ENCODE results near the gene OR10T2. TPM values are rescaled to one million over a fixed set of nuclear protein-coding genes. Genes with fewer than 3 reads are reported as not detected.
"Not testable (repeated sequence)": the region's sequence is repeated elsewhere in the genome, so short reads cannot be mapped to it uniquely, and the experiment has no call there.

OR10T2 gene
- total RNA-seq, 1 donor from 2014 or later: not detected

DNA sequence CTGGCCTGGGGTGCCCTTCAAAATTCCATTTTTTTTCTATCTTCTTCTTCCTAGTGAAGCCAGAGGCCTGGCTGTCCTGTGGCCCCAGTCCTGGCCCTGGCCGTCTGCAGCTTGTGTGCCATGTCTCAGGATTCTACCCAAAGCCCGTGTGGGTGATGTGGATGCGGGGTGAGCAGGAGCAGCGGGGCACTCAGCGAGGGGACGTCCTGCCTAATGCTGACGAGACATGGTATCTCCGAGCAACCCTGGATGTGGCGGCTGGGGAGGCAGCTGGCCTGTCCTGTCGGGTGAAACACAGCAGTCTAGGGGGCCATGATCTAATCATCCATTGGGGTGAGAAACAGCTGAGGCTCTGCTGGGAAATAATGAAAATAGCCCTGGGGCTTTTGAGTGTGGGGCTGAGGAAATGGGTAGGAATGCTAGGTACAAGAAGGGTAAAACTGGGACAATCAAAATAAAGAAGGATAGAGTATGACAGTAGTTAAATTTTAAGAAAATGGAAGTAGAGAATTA is 43.4 kb downstream of the OR10T2 start:
- Mint-ChIP-seq H3K4me3 (no peak overlapping the region), H3K27ac (no peak overlapping the region), H3K9me3 (no peaks in the 10 kb centered on the region), H3K4me1 (no peaks in the 10 kb centered on the region), H3K36me3 (no peaks in the 10 kb centered on the region), H3K27me3 (ENCODE audit: insufficient read depth, low read depth) (no peaks in the 10 kb centered on the region)
- H3K27me3 ChIP-seq: no peaks in the 10 kb centered on the region
- no peak for DNase-seq (ENCODE audit: low spot score)
- H3F3A ChIP-seq (ENCODE audit: low read depth): no peaks in the 10 kb centered on the region
- H3K27ac ChIP-seq: no peak overlapping the region
- no peaks in the 10 kb centered on the region for H3K9me3 ChIP-seq (ENCODE audit: low read depth)
- no peaks in the 10 kb centered on the region for H3K4me1 ChIP-seq
- no peak overlapping the region for H3K9ac ChIP-seq
- TF ChIP-seq, protein P1, sequence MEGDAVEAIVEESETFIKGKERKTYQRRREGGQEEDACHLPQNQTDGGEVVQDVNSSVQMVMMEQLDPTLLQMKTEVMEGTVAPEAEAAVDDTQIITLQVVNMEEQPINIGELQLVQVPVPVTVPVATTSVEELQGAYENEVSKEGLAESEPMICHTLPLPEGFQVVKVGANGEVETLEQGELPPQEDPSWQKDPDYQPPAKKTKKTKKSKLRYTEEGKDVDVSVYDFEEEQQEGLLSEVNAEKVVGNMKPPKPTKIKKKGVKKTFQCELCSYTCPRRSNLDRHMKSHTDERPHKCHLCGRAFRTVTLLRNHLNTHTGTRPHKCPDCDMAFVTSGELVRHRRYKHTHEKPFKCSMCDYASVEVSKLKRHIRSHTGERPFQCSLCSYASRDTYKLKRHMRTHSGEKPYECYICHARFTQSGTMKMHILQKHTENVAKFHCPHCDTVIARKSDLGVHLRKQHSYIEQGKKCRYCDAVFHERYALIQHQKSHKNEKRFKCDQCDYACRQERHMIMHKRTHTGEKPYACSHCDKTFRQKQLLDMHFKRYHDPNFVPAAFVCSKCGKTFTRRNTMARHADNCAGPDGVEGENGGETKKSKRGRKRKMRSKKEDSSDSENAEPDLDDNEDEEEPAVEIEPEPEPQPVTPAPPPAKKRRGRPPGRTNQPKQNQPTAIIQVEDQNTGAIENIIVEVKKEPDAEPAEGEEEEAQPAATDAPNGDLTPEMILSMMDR (IDR thresholded peaks at IDR 0.05): no peak
- TF ChIP-seq EZH2phosphoT487 (IDR thresholded peaks at IDR 0.05): no peak
- no peak for TF ChIP-seq EZH2 (IDR thresholded peaks at IDR 0.05)
- no peak overlapping the region for H3K4me3 ChIP-seq
- no peak overlapping the region for H2AFZ ChIP-seq (replicated peaks)
- no peaks in the 10 kb centered on the region for H4K20me1 ChIP-seq (ENCODE audit: low read depth)
- H3K79me2 ChIP-seq (ENCODE audit: low read depth): no peaks in the 10 kb centered on the region
- no peaks in the 10 kb centered on the region for H3K36me3 ChIP-seq
- no peak overlapping the region for H3K4me2 ChIP-seq

DNA sequence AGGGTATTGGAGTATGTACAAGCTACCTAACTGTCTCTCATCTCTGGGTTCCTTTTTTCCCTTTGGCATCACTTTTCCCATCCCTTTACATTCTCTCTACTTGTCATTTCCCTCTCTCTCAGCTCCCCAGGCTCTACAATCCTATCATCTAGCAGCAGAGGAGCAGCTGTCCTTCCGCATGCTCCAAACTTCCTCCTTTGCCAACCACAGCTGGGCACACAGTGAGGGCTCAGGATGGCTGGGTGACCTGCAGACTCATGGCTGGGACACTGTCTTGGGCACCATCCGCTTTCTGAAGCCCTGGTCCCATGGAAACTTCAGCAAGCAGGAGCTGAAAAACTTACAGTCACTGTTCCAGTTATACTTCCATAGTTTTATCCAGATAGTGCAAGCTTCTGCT is 45.0 kb downstream of the OR10T2 start:
- Mint-ChIP-seq H3K4me1 (no peaks in the 10 kb centered on the region), H3K36me3 (no peaks in the 10 kb centered on the region), H3K27ac (no peak overlapping the region), H3K4me3 (no peak overlapping the region), H3K27me3 (ENCODE audit: insufficient read depth, low read depth) (no peaks in the 10 kb centered on the region), H3K9me3 (no peaks in the 10 kb centered on the region)
- TF ChIP-seq, protein P1 (IDR thresholded peaks at IDR 0.05): no peak
- TF ChIP-seq EZH2 (IDR thresholded peaks at IDR 0.05): no peak
- no peak for TF ChIP-seq EZH2phosphoT487 (IDR thresholded peaks at IDR 0.05)
- Histone ChIP-seq H3K4me3 (no peak overlapping the region), H3K9me3 (ENCODE audit: low read depth) (no peaks in the 10 kb centered on the region), H3K27ac (no peak overlapping the region), H3K4me2 (no peak overlapping the region), H3K9ac (no peak overlapping the region), H3K36me3 (no peaks in the 10 kb centered on the region), H3K79me2 (ENCODE audit: low read depth) (no peaks in the 10 kb centered on the region), H4K20me1 (ENCODE audit: low read depth) (no peaks in the 10 kb centered on the region), H2AFZ (replicated peaks) (no peak overlapping the region), H3K27me3 (no peaks in the 10 kb centered on the region), H3F3A (ENCODE audit: low read depth) (no peaks in the 10 kb centered on the region), H3K4me1 (no peaks in the 10 kb centered on the region)
- no peak for DNase-seq (ENCODE audit: low spot score)

DNA sequence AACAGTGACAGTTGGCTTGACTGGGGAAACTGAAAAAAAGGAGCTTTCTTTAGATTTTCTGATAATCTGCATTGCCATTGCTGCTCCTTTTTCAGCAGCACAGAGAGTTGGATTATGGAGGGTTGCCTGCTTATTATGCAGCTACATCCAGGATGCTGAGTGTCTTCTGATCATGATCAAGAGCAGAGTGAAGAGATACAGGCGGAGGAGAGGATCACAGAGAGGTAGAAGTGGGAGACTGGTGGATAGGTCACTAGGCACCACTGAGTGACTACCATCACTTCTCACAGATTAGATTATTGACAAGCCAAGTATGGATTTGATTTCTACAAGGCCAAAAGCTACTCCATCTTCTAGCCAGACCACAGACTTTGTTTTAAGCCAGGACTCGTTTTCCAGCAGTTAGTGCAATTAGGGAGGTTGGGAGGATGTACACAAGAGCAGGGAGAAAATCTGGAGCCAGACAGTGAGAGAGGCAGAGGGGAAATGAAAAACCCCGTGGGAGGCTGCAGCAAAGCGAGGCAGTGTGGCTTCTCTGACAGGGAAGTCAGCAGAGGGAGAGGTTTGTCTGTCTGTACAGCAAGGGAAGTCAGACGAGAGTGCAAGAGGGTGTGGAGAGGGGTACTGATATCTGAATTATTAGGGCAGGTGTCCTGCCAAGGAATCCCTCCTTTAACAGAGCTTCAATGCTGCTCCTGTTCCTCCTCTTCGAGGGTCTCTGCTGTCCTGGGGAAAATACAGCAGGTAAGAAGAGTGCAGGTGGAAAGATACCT is 45.8 kb downstream of the OR10T2 start, which contains the start of gene CD1E:
CD1E (plus strand) TSS at position 592 of the 773 bp plus-strand sequence; CDS start at position 687, 95 bp downstream.
- H4K20me1 ChIP-seq (ENCODE audit: low read depth): no peaks in the 10 kb centered on the region
- DNase-seq (ENCODE audit: low spot score): no peak
- Mint-ChIP-seq H3K4me3 (no peak within 1 kb of the TSS), H3K9me3 (no peaks in the 10 kb centered on the region), H3K36me3 (no peaks in the 10 kb centered on the region), H3K27ac (no peak within 1 kb of the TSS), H3K27me3 (ENCODE audit: insufficient read depth, low read depth) (no peaks in the 10 kb centered on the region), H3K4me1 (no peaks in the 10 kb centered on the region)
- no peak within 1 kb of the TSS for H3K4me3 ChIP-seq
- no peaks in the 10 kb centered on the region for H3K9me3 ChIP-seq (ENCODE audit: low read depth)
- no peaks in the 10 kb centered on the region for H3K79me2 ChIP-seq (ENCODE audit: low read depth)
- no peak within 1 kb of the TSS for H2AFZ ChIP-seq (replicated peaks)
- no peaks in the 10 kb centered on the region for H3K27me3 ChIP-seq
- H3F3A ChIP-seq (ENCODE audit: low read depth): no peaks in the 10 kb centered on the region
- H3K27ac ChIP-seq: no peak within 1 kb of the TSS
- no peak within 1 kb of the TSS for H3K4me2 ChIP-seq
- no peak within 1 kb of the TSS for H3K9ac ChIP-seq
- TF ChIP-seq EZH2phosphoT487 (IDR thresholded peaks at IDR 0.05) (no peak), EZH2 (IDR thresholded peaks at IDR 0.05) (no peak)
- H3K36me3 ChIP-seq: no peaks in the 10 kb centered on the region
- H3K4me1 ChIP-seq: no peaks in the 10 kb centered on the region

DNA sequence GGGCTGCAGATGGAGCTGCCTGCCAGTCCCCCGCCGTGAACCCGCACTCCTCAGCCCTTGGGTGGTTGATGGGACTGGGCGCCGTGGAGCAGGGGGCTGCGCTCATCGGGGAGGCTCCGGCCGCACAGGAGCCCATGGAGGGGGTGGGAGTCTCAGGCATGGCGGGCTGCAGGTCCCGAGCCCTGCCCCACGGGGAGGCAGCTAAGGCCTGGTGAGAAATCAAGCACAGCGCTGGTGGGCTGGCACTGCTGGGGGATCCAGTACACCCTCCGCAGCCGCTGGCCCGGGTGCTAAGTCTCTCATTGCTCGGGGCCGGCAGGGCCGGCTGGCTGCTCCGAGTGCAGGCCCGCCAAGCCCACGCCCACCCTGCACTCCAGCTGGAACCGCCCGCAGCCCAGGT is 50.3 kb downstream of the OR10T2 start:
- H3K4me3 Mint-ChIP-seq; H3K27ac ChIP-seq; H3K27ac Mint-ChIP-seq; H3K9me3 ChIP-seq (ENCODE audit: low read depth); H3K79me2 ChIP-seq (ENCODE audit: low read depth); H4K20me1 ChIP-seq (ENCODE audit: low read depth); H3K36me3 Mint-ChIP-seq; H3K4me2 ChIP-seq; H3K4me1 Mint-ChIP-seq; H3K9ac ChIP-seq; H3F3A ChIP-seq (ENCODE audit: low read depth); H3K4me1 ChIP-seq; H3K9me3 Mint-ChIP-seq; H3K36me3 ChIP-seq; H3K27me3 ChIP-seq; DNase-seq (ENCODE audit: low spot score); H3K27me3 Mint-ChIP-seq (ENCODE audit: insufficient read depth, low read depth); H2AFZ ChIP-seq (replicated peaks); H3K4me3 ChIP-seq: not testable (repeated sequence)

Other genes with a start within 250 kb of the OR10T2 start
- 0.77 TPM in 1 of 2 replicates, not detected in the other for gene CD1D, start 218.6 kb downstream of the OR10T2 start, total RNA-seq (ENCODE audit: low replicate concordance)
- not detected in 2 replicates for gene CD1A, start 145.0 kb downstream of the OR10T2 start, total RNA-seq (ENCODE audit: low replicate concordance)
- gene CD1C, start 109.5 kb downstream of the OR10T2 start, total RNA-seq (ENCODE audit: low replicate concordance): not detected in 2 replicates
- gene CD1B, start 67.9 kb downstream of the OR10T2 start, total RNA-seq (ENCODE audit: low replicate concordance): not detected in 2 replicates
- gene CD1E, start 45.6 kb downstream of the OR10T2 start, total RNA-seq (ENCODE audit: low replicate concordance): not detected in 2 replicates
- gene OR10K2, start 26.8 kb upstream of the OR10T2 start, total RNA-seq (ENCODE audit: low replicate concordance): not detected in 2 replicates
- gene OR10K1, start 62.4 kb upstream of the OR10T2 start, total RNA-seq (ENCODE audit: low replicate concordance): 0.06 TPM in 1 of 2 replicates, not detected in the other
- not detected in 2 replicates for gene OR10R2, start 72.8 kb upstream of the OR10T2 start, total RNA-seq (ENCODE audit: low replicate concordance)
- gene OR6Y1, start 154.9 kb upstream of the OR10T2 start, total RNA-seq (ENCODE audit: low replicate concordance): not detected in 2 replicates
- not detected in 2 replicates for gene OR6P1, start 171.1 kb upstream of the OR10T2 start, total RNA-seq (ENCODE audit: low replicate concordance)
- not detected in 2 replicates for gene OR10X1, start 180.4 kb upstream of the OR10T2 start, total RNA-seq (ENCODE audit: low replicate concordance)
- gene OR10Z1, start 205.8 kb upstream of the OR10T2 start, total RNA-seq (ENCODE audit: low replicate concordance): not detected in 2 replicates